Vagina (tissue), 2 donors: ENCODE results near the gene IBA57. TPM values are rescaled to one million over a fixed set of nuclear protein-coding genes. Genes with fewer than 3 reads are reported as not detected.

Experiments used
- DNase-seq, 2 donors: peaks; one replicate each; pipeline ENCODE4 v3.0.0-alpha.2; 2017; ENCODE audit errors: extremely low spot score in 2 of 2
- H3K27ac ChIP-seq: fragments of 200-600 bp; sonication (generic); one replicate; pipeline ENCODE4 v1.5.1; 2019
- H3K27me3 ChIP-seq: fragments of 200-600 bp; sonication (generic); one replicate; pipeline ENCODE4 v1.5.1; 2019
- H3K36me3 ChIP-seq, 2 donors: fragments of 200-600 bp; sonication (generic); one replicate each; pipeline ENCODE4 v1.5.1; 2017 to 2019
- H3K4me1 ChIP-seq: fragments of 200-600 bp; sonication (generic); one replicate; pipeline ENCODE4 v1.5.1; 2019
- H3K4me3 ChIP-seq, 2 donors: fragments of 200-600 bp; sonication (generic); 1 replicate in 1 of 2; 2 replicates in 1 of 2; pipeline ENCODE4 v1.5.1; 2016 to 2019
- H3K9me3 ChIP-seq: fragments of 200-600 bp; sonication (generic); one replicate; pipeline ENCODE4 v1.5.1; 2019
- POLR2A ChIP-seq, 2 donors: fragments of 450-650 bp; IDR thresholded peaks; one replicate each; pipeline ENCODE4 v1.6.1; 2017; ENCODE audit warnings: antibody characterized with exemption in 2 of 2, mild to moderate bottlenecking in 2 of 2, moderate library complexity in 2 of 2
- POLR2AphosphoS5 ChIP-seq, 2 donors: sonication (generic); formaldehyde crosslinking; IDR thresholded peaks; one replicate each; pipeline ENCODE4 v1.9.0; 2017; ENCODE audit warnings: antibody characterized with exemption in 2 of 2, mild to moderate bottlenecking in 2 of 2, low read depth in 1 of 2; ENCODE audit not compliant: insufficient read depth in 1 of 2
- intact Hi-C: fragments of 100-400 bp; cut with DNase I; formaldehyde crosslinking; loops from one replicate; pipeline ENCODE4 v1.15.1; 2023
- total RNA-seq: library from RNA; depleted of rRNA; stranded (reverse); fragments of >200 nt; gene quantifications from one replicate; pipeline ENCODE4 v1.2.3, GENCODE V29; 2016
- TF ChIP-seq, protein P1 (sequence below), 3 experiments: fragments of 450-650 bp in 2 of 3; fragments of 200-600 bp in 1 of 3; sonication (generic) in 1 of 3; IDR thresholded peaks; one replicate each; pipeline ENCODE4 v1.5.1; 2017 to 2019; ENCODE audit warnings: antibody characterized with exemption in 3 of 3, mild to moderate bottlenecking in 2 of 3, moderate library complexity in 2 of 3

IBA57 gene
- total RNA-seq, 1 donor from 2014 or later, result 3.4 TPM

DNA sequence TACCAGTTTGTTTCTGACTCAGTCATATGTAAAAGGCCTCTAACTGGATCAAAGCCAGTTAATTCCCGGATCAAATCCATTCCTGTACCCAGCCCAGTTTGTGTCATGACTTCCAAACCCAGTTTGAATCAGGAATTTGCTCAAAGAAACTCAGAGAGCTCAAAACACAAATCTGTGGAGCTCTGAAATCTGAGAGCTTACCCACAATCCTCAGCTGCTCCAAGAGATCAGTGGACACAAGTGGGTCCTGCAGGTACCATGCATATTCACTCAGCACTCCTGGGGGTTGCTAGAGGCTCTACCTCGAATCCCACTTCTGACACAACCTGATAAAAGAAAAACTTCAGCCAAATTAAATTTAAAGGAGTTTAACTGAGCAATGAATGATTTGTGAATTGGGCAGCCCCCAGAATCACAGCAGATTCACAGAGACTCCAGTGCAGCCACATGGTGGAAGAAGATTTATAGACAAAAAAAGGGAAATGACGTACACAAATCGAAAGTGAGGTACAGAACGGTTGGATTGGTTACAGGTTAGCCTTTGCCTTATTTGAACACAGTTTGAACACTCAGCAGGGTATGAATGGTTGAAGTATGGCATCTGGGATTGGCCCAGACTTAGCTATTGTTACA lies 44.6 kb upstream of the IBA57 start:
- no peak overlapping the region for H3K27ac ChIP-seq
- intact Hi-C loops, result no loop called here
- TF ChIP-seq POLR2A (IDR thresholded peaks at IDR 0.05), result no peak
- TF ChIP-seq POLR2AphosphoS5 (IDR thresholded peaks at IDR 0.05; ENCODE audit: insufficient read depth in 1 of 2, low read depth in 1 of 2), result no peak
- TF ChIP-seq, protein P1, sequence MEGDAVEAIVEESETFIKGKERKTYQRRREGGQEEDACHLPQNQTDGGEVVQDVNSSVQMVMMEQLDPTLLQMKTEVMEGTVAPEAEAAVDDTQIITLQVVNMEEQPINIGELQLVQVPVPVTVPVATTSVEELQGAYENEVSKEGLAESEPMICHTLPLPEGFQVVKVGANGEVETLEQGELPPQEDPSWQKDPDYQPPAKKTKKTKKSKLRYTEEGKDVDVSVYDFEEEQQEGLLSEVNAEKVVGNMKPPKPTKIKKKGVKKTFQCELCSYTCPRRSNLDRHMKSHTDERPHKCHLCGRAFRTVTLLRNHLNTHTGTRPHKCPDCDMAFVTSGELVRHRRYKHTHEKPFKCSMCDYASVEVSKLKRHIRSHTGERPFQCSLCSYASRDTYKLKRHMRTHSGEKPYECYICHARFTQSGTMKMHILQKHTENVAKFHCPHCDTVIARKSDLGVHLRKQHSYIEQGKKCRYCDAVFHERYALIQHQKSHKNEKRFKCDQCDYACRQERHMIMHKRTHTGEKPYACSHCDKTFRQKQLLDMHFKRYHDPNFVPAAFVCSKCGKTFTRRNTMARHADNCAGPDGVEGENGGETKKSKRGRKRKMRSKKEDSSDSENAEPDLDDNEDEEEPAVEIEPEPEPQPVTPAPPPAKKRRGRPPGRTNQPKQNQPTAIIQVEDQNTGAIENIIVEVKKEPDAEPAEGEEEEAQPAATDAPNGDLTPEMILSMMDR (IDR thresholded peaks at IDR 0.05), result no peak

GRCh38 chr1:228122921-228123441 lies 42.6 kb upstream of the IBA57 start:
- H3K27me3 ChIP-seq, result no peaks in the 10 kb centered on the region
- no peaks in the 10 kb centered on the region for H3K9me3 ChIP-seq
- intact Hi-C loops, result no loop called here
- H3K4me1 ChIP-seq, result peaks cover 9% of the 10 kb centered on the region
- H3K4me3 ChIP-seq, result no peak overlapping the region
- no peak for DNase-seq
- H3K36me3 ChIP-seq, result no peaks in the 10 kb centered on the region
- TF ChIP-seq, protein P1 (IDR thresholded peaks at IDR 0.05), result no peak
- TF ChIP-seq POLR2AphosphoS5 (IDR thresholded peaks at IDR 0.05; ENCODE audit: insufficient read depth in 1 of 2, low read depth in 1 of 2) (no peak), POLR2A (IDR thresholded peaks at IDR 0.05) (no peak)
- H3K27ac ChIP-seq, result no peak overlapping the region

More for the DNA sequence above, 44.6 kb upstream of the IBA57 start:
- no peak for DNase-seq
- H3K27me3 ChIP-seq, result no peaks in the 10 kb centered on the region
- H3K4me1 ChIP-seq, result peaks cover 9% of the 10 kb centered on the region
- H3K36me3 ChIP-seq, result no peaks in the 10 kb centered on the region
- H3K4me3 ChIP-seq, result no peak overlapping the region
- no peaks in the 10 kb centered on the region for H3K9me3 ChIP-seq

DNA sequence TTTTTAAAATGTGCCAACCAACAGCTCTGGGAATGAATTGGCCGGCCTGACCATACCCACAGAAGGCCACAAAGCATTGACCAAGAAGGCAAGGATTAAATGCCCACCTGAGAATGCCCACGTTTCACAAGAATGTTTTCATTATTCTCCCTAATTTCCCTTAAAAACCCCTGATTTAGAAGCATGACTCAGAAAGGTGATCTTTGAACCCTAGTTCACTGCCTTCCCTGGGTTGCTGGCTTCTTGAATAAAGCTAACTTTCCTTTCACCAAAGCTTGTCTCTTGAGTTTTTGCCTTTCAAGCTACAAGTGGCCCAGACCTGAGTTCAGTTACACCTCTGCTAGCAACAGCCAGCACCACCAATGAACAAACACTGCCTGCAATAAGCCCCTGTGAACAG lies 42.1 kb upstream of the IBA57 start:
- no peak overlapping the region for H3K27ac ChIP-seq
- H3K36me3 ChIP-seq, result no peaks in the 10 kb centered on the region
- H3K9me3 ChIP-seq, result no peaks in the 10 kb centered on the region
- H3K4me1 ChIP-seq, result peaks cover 9% of the 10 kb centered on the region
- no peak overlapping the region for H3K4me3 ChIP-seq
- intact Hi-C loops, result no loop called here
- H3K27me3 ChIP-seq, result no peaks in the 10 kb centered on the region
- no peak for DNase-seq
- no peak for TF ChIP-seq POLR2A (IDR thresholded peaks at IDR 0.05)
- no peak for TF ChIP-seq POLR2AphosphoS5 (IDR thresholded peaks at IDR 0.05; ENCODE audit: insufficient read depth in 1 of 2, low read depth in 1 of 2)
- TF ChIP-seq, protein P1 (IDR thresholded peaks at IDR 0.05), result no peak

DNA sequence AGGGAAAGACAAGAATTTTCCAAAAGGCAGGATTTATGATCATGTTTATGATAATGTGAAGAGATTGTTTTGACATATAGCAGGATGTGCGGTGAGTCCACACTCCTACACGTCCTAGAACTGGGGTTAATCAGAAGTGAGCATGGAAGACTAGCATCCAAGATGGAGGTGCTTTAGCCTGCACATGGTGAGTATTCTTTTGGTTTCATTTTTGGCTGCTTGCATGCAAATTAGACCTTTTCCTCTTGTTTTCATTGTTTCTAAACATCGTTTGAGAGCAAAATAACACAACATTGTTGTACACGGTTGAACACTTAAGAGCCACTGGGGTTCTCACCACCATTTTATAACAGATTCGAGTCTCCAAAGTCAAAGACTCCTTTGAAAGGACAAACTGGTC lies 40.4 kb upstream of the IBA57 start:
- no peak overlapping the region for H3K4me3 ChIP-seq
- no peaks in the 10 kb centered on the region for H3K36me3 ChIP-seq
- DNase-seq, result no peak
- H3K27me3 ChIP-seq, result no peaks in the 10 kb centered on the region
- TF ChIP-seq, protein P1 (IDR thresholded peaks at IDR 0.05), result no peak
- TF ChIP-seq POLR2AphosphoS5 (IDR thresholded peaks at IDR 0.05; ENCODE audit: insufficient read depth in 1 of 2, low read depth in 1 of 2), result no peak
- no peak for TF ChIP-seq POLR2A (IDR thresholded peaks at IDR 0.05)
- intact Hi-C loops, result no loop called here
- no peak overlapping the region for H3K27ac ChIP-seq
- H3K9me3 ChIP-seq, result no peaks in the 10 kb centered on the region
- peaks cover 6% of the 10 kb centered on the region for H3K4me1 ChIP-seq

DNA sequence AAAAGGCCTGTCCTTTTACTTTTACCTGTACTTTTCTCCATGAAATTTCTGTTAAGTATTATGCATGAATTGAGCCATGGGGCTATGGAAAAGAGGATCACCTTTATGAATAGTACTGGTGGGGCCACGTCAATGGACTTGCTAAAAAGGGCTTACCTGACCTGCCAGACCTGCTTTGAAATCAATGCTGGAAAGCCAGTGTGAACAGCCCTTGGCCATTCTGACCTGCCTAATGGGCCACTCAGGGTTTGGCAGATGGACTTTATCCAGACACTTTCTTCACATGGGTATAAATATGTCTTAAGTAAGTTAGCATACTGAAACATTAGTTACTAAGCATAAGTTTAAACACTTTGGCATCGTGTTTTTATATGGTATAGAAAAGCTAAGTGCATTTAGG lies 33.8 kb upstream of the IBA57 start:
- H3K9me3 ChIP-seq, result no peaks in the 10 kb centered on the region
- no peak overlapping the region for H3K4me3 ChIP-seq
- TF ChIP-seq POLR2A (IDR thresholded peaks at IDR 0.05) (no peak), POLR2AphosphoS5 (IDR thresholded peaks at IDR 0.05; ENCODE audit: insufficient read depth in 1 of 2, low read depth in 1 of 2) (no peak)
- TF ChIP-seq, protein P1 (IDR thresholded peaks at IDR 0.05), result no peak
- no peaks in the 10 kb centered on the region for H3K27me3 ChIP-seq
- peaks cover 6% of the 10 kb centered on the region for H3K4me1 ChIP-seq
- H3K27ac ChIP-seq, result no peak overlapping the region
- intact Hi-C loops, result loop anchor here (10.0 kb wide), 1 partner anchor 353 kb away; the partner anchor contains the start of gene RNF187
- no peak for DNase-seq
- H3K36me3 ChIP-seq, result no peaks in the 10 kb centered on the region
